Measurements from ENCODE around the gene CD1E. TPM values are rescaled to one million over a fixed set of nuclear protein-coding genes. Genes with fewer than 3 reads are reported as not detected.
"Not testable (repeated sequence)": the region's sequence is repeated elsewhere in the genome, so short reads cannot be mapped to it uniquely, and the experiment has no call there.

The CD1E gene
- total RNA-seq, 2 donors from 2014 or later: 0.39 TPM; not detected in 1

GRCh38 chr1:158331481-158332150, 22.1 kb upstream of the CD1E start, which contains the start of gene CD1B:
Gene CD1B (minus strand): TSS chr1:158331531. CDS start chr1:158331423, 108 bp downstream.
- no peak for TF ChIP-seq CTCF (IDR thresholded peaks at IDR 0.05)
- H3K4me3 ChIP-seq: no peak within 1 kb of the TSS
- H3K36me3 ChIP-seq: no peaks in the 10 kb centered on the region
- no peaks in the 10 kb centered on the region for H3K4me1 ChIP-seq
- H3K27me3 ChIP-seq: no peaks in the 10 kb centered on the region
- no peaks in the 10 kb centered on the region for H3K9me3 ChIP-seq
- no peak within 1 kb of the TSS for H3K27ac ChIP-seq
- DNase-seq (ENCODE audit: low spot score): no peak

GRCh38 chr1:158333405-158334155, 20.1 kb upstream of the CD1E start:
- no peak for TF ChIP-seq CTCF (IDR thresholded peaks at IDR 0.05)
- DNase-seq (ENCODE audit: low spot score): no peak
- no peak overlapping the region for H3K27ac ChIP-seq
- no peaks in the 10 kb centered on the region for H3K4me1 ChIP-seq
- H3K9me3 ChIP-seq: no peaks in the 10 kb centered on the region
- no peaks in the 10 kb centered on the region for H3K36me3 ChIP-seq
- no peaks in the 10 kb centered on the region for H3K27me3 ChIP-seq
- no peak overlapping the region for H3K4me3 ChIP-seq

- no peaks in the 10 kb centered on the region for H3K27me3 ChIP-seq
- TF ChIP-seq CTCF (IDR thresholded peaks at IDR 0.05): no peak
- H3K27ac ChIP-seq: no peak overlapping the region
- no peak for DNase-seq (ENCODE audit: low spot score)
- H3K36me3 ChIP-seq: no peaks in the 10 kb centered on the region
- H3K4me1 ChIP-seq: no peaks in the 10 kb centered on the region
- no peaks in the 10 kb centered on the region for H3K9me3 ChIP-seq
- no peak overlapping the region for H3K4me3 ChIP-seq
Observed at GRCh38 chr1:158334526-158335212, 19.0 kb upstream of the CD1E start.

GRCh38 chr1:158335213-158335532, 18.5 kb upstream of the CD1E start:
- no peak for DNase-seq (ENCODE audit: low spot score)
- no peaks in the 10 kb centered on the region for H3K9me3 ChIP-seq
- no peaks in the 10 kb centered on the region for H3K27me3 ChIP-seq
- no peaks in the 10 kb centered on the region for H3K36me3 ChIP-seq
- no peaks in the 10 kb centered on the region for H3K4me1 ChIP-seq
- TF ChIP-seq CTCF (IDR thresholded peaks at IDR 0.05): no peak
- H3K4me3 ChIP-seq: no peak overlapping the region
- no peak overlapping the region for H3K27ac ChIP-seq

- not testable (repeated sequence) for DNase-seq (ENCODE audit: low spot score); H3K4me3 ChIP-seq; H3K27ac ChIP-seq; H3K9me3 ChIP-seq; H3K27me3 ChIP-seq; H3K4me1 ChIP-seq; H3K36me3 ChIP-seq
Observed at GRCh38 chr1:158336413-158336812, 17.3 kb upstream of the CD1E start.

- H3K27ac ChIP-seq; H3K36me3 ChIP-seq; H3K4me3 ChIP-seq; H3K4me1 ChIP-seq; H3K9me3 ChIP-seq; H3K27me3 ChIP-seq; DNase-seq (ENCODE audit: low spot score): not testable (repeated sequence)
Observed at GRCh38 chr1:158348946-158349345, 4.7 kb upstream of the CD1E start.
